Astrocyte (in vitro differentiated cells and primary cell): ENCODE measurements around the gene BOLL. TPM values are rescaled to one million over a fixed set of nuclear protein-coding genes. Genes with fewer than 3 reads are reported as not detected.

Experiments
- DNase-seq: peaks from one replicate; pipeline ENCODE4 v3.0.0-alpha.2; 2010; ENCODE audit warnings: low read depth
- FAIRE-seq: peaks from 2 replicates; lab custom pipeline; 2011; peaks lifted over from hg19 to GRCh38; lab: Jason Lieb, UNC
- H2AFZ ChIP-seq: 2 replicates; pipeline ENCODE4 v1.6.0; 2012; ENCODE audit warnings: low read depth, low read length, inconsistent platforms
- H3K27ac ChIP-seq: 2 replicates; pipeline ENCODE4 v1.5.1; 2011; ENCODE audit warnings: low read depth, low read length, inconsistent platforms
- H3K27me3 ChIP-seq: 2 replicates; pipeline ENCODE4 v1.6.0; 2011; ENCODE audit warnings: low read length, inconsistent platforms; ENCODE audit not compliant: insufficient read depth
- H3K36me3 ChIP-seq: 2 replicates; pipeline ENCODE4 v1.5.1; 2011; ENCODE audit warnings: low read length, inconsistent platforms; ENCODE audit not compliant: insufficient read depth
- H3K4me1 ChIP-seq: 2 replicates; pipeline ENCODE4 v1.5.1; 2011; ENCODE audit warnings: low read length, inconsistent platforms; ENCODE audit not compliant: insufficient read depth
- H3K4me2 ChIP-seq: 2 replicates; pipeline ENCODE4 v1.6.0; 2012; ENCODE audit warnings: low read length, inconsistent platforms
- H3K4me3 ChIP-seq: 2 replicates; pipeline ENCODE4 v1.5.1; 2011; ENCODE audit warnings: low read depth, mild to moderate bottlenecking, low read length, inconsistent platforms; ENCODE audit not compliant: insufficient read depth
- H3K79me2 ChIP-seq: 2 replicates; pipeline ENCODE4 v1.6.0; 2012; ENCODE audit warnings: mild to moderate bottlenecking, low read length, inconsistent platforms; ENCODE audit not compliant: insufficient read depth
- H3K9ac ChIP-seq: 2 replicates; pipeline ENCODE4 v1.6.0; 2012; ENCODE audit warnings: mild to moderate bottlenecking, low read length, inconsistent platforms
- H3K9me3 ChIP-seq: 2 replicates; pipeline ENCODE4 v1.5.1; 2012; ENCODE audit warnings: low read depth, mild to moderate bottlenecking, low read length, inconsistent platforms; ENCODE audit not compliant: insufficient read depth
- H4K20me1 ChIP-seq: 2 replicates; pipeline ENCODE4 v1.6.0; 2012; ENCODE audit warnings: low read length, inconsistent platforms; ENCODE audit not compliant: insufficient read depth
- H3K27ac Mint-ChIP-seq: one replicate; pipeline ENCODE4 v1.8.0; 2021; ENCODE audit warnings: mild to moderate bottlenecking, mixed read lengths; ENCODE audit not compliant: unreplicated experiment
- H3K27me3 Mint-ChIP-seq: one replicate; pipeline ENCODE4 v1.8.0; 2021; ENCODE audit warnings: low read depth, mixed read lengths; ENCODE audit not compliant: unreplicated experiment
- H3K36me3 Mint-ChIP-seq: one replicate; pipeline ENCODE4 v1.8.0; 2021; ENCODE audit warnings: low read depth, mixed read lengths; ENCODE audit not compliant: unreplicated experiment
- H3K4me1 Mint-ChIP-seq: one replicate; pipeline ENCODE4 v1.8.0; 2021; ENCODE audit warnings: low read depth, mixed read lengths; ENCODE audit not compliant: unreplicated experiment
- H3K4me3 Mint-ChIP-seq: one replicate; pipeline ENCODE4 v1.8.0; 2021; ENCODE audit warnings: mild to moderate bottlenecking, moderate library complexity, mixed read lengths; ENCODE audit not compliant: unreplicated experiment
- H3K9me3 Mint-ChIP-seq: one replicate; pipeline ENCODE4 v1.8.0; 2021; ENCODE audit warnings: mild to moderate bottlenecking, mixed read lengths; ENCODE audit not compliant: unreplicated experiment
- CTCF ChIP-seq: IDR thresholded peaks from 2 replicates; pipeline ENCODE4 v1.5.1; 2011; ENCODE audit warnings: low read depth, mild to moderate bottlenecking, inconsistent platforms, low read length, moderate library complexity; ENCODE audit not compliant: insufficient read depth
- EZH2 ChIP-seq: IDR thresholded peaks from 2 replicates; pipeline ENCODE4 v1.6.1; 2012; ENCODE audit warnings: mild to moderate bottlenecking, low read length, inconsistent platforms; ENCODE audit not compliant: insufficient read depth
- total RNA-seq: library from RNA; stranded (reverse); gene quantifications from 2 replicates; pipeline ENCODE4 v1.2.1, GENCODE V29; 2021

The BOLL gene
- total RNA-seq, 1 donor from 2014 or later, result not detected

GRCh38 chr2:197814526-197814925 lies 29.4 kb upstream of the BOLL start:
- no peak overlapping the region for H3K4me3 Mint-ChIP-seq
- no peak overlapping the region for H3K9ac ChIP-seq
- no peak overlapping the region for H3K27ac ChIP-seq
- H3K27me3 Mint-ChIP-seq, result peaks cover 7% of the 10 kb centered on the region
- no peak overlapping the region for H3K27ac Mint-ChIP-seq
- H3K4me3 ChIP-seq, result no peak overlapping the region
- H2AFZ ChIP-seq, result no peak overlapping the region
- H3K27me3 ChIP-seq, result no peaks in the 10 kb centered on the region
- no peaks in the 10 kb centered on the region for H4K20me1 ChIP-seq
- TF ChIP-seq CTCF, result no peak
- TF ChIP-seq EZH2, result no peak
- H3K36me3 Mint-ChIP-seq, result peaks cover 2% of the 10 kb centered on the region
- no peak overlapping the region for H3K4me2 ChIP-seq
- H3K9me3 ChIP-seq, result no peaks in the 10 kb centered on the region
- no peaks in the 10 kb centered on the region for H3K4me1 ChIP-seq
- no peaks in the 10 kb centered on the region for H3K9me3 Mint-ChIP-seq
- FAIRE-seq, result peak; percentile 9
- no peaks in the 10 kb centered on the region for H3K4me1 Mint-ChIP-seq
- DNase-seq, result no peak
- H3K79me2 ChIP-seq, result no peaks in the 10 kb centered on the region
- H3K36me3 ChIP-seq, result no peaks in the 10 kb centered on the region

- Mint-ChIP-seq H3K27ac (no peak overlapping the region), H3K9me3 (no peaks in the 10 kb centered on the region), H3K36me3 (peaks cover 2% of the 10 kb centered on the region), H3K27me3 (peaks cover 3% of the 10 kb centered on the region), H3K4me3 (no peak overlapping the region), H3K4me1 (no peaks in the 10 kb centered on the region)
- Histone ChIP-seq H3K27ac (no peak overlapping the region), H3K27me3 (peaks cover 4% of the 10 kb centered on the region), H3K4me2 (no peak overlapping the region), H3K36me3 (no peaks in the 10 kb centered on the region), H3K4me1 (no peaks in the 10 kb centered on the region), H3K9ac (no peak overlapping the region), H4K20me1 (no peaks in the 10 kb centered on the region), H3K4me3 (no peak overlapping the region), H3K79me2 (no peaks in the 10 kb centered on the region), H3K9me3 (no peaks in the 10 kb centered on the region), H2AFZ (no peak overlapping the region)
- TF ChIP-seq EZH2 (no peak), CTCF (peak; percentile 59)
- FAIRE-seq (peak; percentile 37), DNase-seq (peak; percentile 20)
These were observed 28.1 kb upstream of the BOLL start for GRCh38 chr2:197813093-197813787.

- Mint-ChIP-seq H3K27ac (no peak overlapping the region), H3K4me1 (no peaks in the 10 kb centered on the region), H3K4me3 (no peak overlapping the region), H3K27me3 (peaks cover 7% of the 10 kb centered on the region), H3K9me3 (no peaks in the 10 kb centered on the region), H3K36me3 (no peaks in the 10 kb centered on the region)
- H3K27ac ChIP-seq, result no peak overlapping the region
- H4K20me1 ChIP-seq, result no peaks in the 10 kb centered on the region
- peaks cover 8% of the 10 kb centered on the region for H3K27me3 ChIP-seq
- H3K9me3 ChIP-seq, result no peaks in the 10 kb centered on the region
- FAIRE-seq (no peak), DNase-seq (no peak)
- no peaks in the 10 kb centered on the region for H3K4me1 ChIP-seq
- no peak for TF ChIP-seq CTCF
- TF ChIP-seq EZH2, result no peak
- no peak overlapping the region for H2AFZ ChIP-seq
- no peak overlapping the region for H3K4me2 ChIP-seq
- H3K4me3 ChIP-seq, result no peak overlapping the region
- no peaks in the 10 kb centered on the region for H3K36me3 ChIP-seq
- no peak overlapping the region for H3K9ac ChIP-seq
- H3K79me2 ChIP-seq, result no peaks in the 10 kb centered on the region
These were observed 25.4 kb upstream of the BOLL start for GRCh38 chr2:197810491-197810890.
